GM21447 (cell line): ENCODE measurements around the gene FRY.
A peak's percentile ranks its signal among the peaks of the same experiment; 100 is the strongest.

Source experiments
- ATAC-seq: cut with Tn5 transposase; IDR thresholded peaks from one replicate; pipeline ENCODE4 v1.9.1; 2021; ENCODE audit not compliant: unreplicated experiment

Gene FRY

DNA sequence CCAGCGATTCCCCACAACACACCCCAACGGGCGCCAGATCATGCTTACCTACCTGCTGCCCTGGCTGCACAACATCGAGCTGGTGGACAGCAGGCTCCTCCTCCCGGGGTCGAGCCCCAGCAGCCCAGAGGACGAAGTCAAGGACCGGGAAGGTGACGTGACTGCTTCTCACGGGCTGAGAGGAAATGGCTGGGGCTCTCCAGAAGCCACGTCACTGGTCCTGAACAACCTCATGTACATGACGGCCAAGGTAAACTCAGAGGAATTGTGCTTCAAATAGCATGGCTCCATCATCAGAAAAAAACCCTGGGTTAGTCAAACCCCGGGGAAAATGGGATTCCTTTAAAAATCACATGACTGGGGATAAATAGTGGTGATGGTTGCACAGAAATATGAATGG is 177.3 kb downstream of the FRY start:
- ATAC-seq: no peak

DNA sequence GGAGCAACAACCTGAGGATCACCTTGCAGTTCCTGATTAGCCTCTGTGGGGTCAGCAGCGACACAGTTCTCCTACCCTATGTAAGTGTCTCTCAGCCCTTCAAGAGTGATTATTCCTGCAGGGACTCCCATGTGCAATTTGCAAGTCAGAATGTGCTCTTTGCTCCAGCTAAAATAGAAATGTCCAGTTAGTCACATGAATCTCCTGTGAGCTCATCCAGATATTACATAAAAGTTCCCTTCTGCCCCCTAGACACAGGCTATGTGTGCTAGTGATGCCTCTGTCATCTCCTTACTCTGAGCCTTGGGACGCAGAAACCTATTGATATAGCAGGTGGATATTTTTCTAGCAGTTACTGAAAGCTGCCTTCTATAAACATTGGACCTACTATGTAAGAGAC is 178.1 kb downstream of the FRY start:
- ATAC-seq: no peak

DNA sequence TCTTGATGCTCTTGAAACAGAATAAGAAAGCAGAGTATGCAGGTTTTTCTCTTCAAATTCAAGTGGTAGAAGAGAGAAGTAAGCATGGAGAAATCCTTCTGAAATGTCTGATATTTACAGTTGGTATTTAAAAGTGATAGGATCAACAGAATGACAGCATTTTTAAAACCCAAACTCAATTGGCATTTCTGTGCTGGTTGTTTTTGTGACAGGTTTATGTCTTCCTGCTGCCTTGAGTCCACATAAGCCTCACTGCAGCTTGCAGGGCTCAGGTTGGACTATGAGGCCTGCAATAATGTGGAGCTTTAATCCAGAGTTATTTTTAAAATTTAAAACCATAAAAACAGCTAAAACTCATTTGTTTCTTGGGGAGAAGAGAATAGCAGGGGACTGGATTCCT is 178.5 kb downstream of the FRY start:
- ATAC-seq: no peak

DNA sequence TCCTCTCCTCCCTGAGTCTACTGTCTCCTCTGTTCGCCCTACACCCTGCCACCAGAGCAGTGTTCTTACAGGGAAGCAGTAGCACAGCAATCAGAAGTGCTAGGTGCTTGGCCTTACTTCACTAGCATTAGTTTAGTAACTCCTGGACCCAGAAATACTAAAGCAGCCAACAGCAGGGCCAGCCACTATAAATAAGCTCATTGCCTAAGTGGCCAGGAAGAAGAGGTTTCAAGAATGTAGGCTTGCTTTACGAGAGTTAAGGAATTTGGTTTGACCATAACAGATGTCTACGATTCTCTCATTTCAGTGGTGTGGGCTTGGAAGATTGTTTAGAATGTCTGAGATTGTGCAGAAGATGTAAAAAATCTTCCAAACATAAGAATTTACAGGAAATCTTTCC is 180.2 kb downstream of the FRY start:
- no peak for ATAC-seq

DNA sequence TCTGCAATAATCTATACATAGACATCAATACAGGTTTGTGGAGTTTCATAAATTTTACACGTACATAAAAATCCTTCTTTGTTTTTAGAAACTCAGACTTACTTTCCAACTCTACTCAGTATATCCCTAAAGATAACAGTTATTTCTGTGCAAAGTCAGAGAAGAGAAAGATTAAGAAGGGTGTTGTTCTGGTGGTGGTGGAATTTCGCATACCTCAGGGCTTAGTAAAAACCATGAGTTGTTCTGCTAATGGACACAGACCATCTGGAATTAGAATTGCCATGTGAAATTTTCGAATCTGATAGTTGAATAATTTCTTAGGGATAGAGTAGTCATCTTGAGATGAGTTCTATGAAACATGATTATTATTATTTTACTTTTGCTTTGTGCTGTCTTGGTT is 180.8 kb downstream of the FRY start:
- no peak for ATAC-seq

DNA sequence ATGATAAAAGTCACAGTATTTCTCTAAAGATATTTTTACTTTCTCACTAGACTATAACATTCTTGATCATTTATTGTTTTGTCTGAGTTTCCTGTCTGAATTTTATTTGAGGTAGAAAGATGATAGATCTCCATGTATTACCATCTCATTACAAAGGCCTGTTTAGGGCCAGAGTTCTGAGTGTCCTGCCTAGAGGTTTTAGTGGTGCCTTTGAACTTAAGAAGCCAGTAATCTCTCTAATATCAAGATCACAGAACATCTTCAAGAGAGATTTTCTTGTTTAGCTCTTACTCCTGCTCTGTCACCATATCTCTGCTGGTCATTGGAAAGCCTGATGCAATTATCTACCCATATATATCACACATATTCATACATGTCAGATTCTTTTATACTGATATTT is 182.1 kb downstream of the FRY start:
- ATAC-seq: no peak

DNA sequence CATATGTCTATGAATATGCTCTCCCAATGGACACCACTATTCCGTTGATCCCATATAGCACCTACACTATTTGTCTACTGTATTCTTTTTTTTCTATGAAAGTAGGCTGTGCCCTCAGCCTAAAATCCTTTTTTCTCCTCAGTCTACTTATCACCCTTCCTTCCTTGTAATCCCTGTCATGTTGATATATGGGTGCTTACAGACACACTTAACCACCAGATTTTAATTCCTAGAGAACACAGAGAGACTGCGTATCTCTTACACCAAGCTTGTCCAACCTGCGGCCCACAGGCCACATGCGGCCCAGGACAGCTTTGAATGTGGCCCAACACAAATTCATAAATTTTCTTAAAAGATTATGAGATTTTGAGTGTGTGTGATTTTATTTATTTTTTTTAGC is 182.5 kb downstream of the FRY start:
- no peak for ATAC-seq

DNA sequence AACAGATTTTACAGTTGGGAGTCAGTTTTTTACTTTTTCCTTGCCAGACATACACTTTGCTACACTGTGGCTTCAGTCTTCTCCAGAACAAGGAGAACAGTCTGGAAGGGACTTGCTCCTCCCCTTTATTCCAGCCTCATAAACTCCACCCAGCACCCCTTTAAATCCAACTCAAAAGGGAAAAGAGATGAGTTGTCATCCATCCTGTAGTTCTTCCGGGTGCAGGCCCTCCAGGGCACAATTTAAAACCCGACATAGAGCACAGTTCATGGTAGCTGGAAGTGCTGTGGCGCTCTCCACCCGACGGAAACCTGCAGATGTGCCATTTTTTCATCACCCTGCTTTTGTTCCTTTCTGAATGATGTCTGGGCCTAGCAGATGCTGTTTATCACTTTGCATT is 184.7 kb downstream of the FRY start:
- no peak for ATAC-seq

DNA sequence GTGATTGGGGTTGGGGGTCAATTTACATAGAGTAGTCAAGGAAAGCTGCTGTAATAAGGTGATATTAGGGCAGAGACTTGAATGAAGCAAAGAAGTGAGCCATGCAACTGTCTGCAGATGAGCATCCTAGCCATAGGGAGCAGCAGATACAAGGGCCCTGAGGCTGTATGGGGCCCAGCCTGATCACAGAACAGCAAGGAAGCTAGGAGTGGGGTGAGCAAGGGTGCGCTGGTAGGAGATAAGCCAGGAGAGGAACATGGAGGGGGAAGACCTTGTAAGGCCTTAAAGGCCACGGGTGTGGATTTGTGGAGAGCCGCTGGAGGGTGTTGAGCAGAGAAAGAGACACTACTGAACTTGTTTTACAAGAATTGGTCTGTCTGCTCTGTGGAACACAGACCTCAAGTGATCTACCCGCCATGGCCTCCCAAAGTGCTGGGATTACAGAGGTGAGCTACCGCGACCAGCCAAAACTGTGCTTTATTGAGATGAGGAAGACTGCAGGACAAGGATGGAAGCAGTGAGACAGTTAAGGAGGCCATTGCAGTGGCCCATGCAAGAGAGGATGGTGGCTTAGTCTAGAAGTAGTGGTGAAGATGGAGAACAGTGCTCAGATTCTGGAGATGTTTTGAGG is 190.6 kb downstream of the FRY start:
- ATAC-seq: no peak

DNA sequence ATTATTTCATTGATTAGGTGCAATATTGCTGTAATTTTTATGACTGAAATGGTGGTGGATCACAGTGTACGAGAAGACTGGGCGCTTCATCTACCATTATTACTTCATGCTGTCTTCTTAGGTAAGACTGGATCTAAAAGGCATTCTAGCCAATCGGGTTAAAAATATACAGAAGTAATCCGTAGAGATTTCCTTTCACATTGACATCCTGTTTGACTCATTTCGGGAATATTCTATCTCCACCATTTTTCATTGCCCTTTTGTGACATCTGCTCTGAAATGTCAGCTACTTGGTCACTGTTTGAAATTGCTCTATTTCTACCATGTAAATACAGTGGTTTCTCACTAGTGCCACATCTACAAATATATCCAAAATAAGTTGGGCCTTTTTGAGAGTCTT is 193.3 kb downstream of the FRY start:
- no peak for ATAC-seq

DNA sequence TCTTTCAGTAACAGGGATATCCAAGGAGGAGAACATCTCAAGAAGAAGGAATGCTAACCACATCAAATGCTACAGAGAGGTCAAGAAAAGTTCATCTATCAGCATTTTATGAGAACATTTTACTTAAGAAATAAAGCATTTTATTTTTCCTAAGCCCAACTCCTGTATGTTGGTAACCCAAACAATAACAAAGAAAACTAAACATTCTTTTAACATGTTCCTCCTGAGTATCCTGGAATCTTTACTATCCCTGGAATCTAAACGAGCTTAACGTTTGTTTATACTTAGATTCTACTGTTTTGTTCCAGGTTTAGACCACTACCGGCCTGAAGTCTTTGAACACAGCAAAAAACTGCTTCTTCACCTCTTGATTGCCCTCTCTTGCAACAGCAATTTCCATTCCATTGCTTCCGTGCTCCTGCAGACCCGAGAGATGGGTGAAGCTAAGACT is 193.9 kb downstream of the FRY start:
- no peak for ATAC-seq

DNA sequence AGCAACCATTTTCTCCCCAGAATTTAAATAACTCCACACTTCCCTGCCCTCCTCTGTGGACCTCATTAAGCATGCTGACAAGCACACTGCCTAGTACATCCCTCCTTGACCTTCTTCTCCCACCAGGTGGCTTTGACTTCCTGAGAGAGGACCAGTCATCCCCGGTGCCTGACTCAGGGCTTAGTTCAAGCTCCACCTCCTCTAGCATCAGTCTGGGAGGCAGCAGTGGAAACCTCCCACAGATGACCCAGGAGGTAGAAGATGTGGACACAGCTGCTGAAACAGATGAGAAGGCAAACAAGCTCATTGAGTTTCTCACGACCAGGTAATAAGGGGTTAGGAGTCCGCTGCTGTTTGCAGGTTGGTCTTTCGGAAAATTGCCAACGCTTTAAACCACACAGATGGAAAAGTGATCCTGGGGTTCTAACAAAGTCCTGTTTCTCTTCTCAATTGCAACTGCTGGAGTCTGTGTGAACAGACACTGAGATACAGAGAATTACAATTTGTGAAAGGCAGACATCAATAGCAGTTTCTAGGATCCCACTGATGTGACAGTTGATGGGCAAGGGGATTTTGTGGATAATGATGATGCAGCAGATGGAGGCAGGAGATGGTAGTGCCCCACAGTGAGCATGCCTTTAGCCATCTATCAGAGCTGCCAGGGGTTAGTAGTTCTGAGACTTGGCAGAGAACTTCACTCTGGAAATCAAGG is 196.9 kb downstream of the FRY start:
- no peak for ATAC-seq

DNA sequence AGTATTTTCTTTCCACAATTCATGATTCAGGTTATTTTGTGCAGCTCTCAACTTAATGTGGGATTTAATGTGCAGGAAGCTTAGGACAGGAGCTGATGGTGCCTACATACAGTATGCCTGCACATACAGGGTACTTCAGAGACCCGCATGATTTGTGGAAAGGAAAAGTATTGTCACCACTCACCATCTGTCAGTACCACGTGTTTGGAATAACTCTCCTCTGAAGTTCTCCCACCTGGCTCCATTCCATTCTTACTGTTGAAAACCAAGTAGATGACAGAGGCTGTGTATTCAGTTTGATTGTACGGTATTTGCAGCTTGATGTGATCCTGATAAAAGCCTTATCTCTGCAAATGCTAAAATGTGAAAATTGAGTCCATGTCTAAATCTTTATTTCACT is 197.9 kb downstream of the FRY start:
- no peak for ATAC-seq

DNA sequence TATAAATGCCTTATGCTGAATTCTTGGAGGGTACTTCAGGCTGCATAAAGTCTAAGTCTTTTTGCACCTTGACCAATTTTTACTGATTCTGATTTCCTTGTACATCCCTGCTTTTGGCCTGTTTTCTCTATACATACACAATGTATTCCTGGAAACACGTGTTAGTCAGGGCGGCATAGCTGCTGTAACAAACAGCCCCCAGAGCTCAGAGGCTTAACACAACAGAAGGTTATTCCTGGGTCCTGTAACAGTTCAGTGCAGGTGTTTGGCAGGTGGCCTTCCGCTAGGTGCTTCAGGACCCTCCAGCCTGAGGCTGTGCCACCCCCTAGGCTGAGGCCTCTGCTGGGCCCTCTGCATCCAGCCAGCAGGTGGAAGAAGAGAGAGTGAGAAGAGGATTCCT is 200.7 kb downstream of the FRY start:
- ATAC-seq: no peak

DNA sequence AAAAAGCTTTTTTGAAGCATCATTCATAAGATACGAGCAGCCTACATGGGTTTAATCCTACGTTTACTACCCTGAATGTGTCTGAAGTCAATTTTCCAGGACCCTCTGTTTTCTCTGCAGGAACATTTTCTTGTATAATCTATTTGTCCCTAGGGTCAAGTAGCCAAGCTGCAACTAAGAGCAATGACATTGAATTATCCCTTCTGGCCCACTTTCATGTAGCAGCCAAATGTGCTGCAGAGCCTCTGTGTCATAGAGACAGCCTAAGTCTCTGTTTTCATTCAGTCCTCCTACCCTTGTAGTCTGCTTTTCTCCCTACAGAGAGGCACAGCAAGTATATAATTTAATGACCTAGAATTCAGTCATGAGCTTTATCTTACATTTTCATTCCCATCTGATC is 201.5 kb downstream of the FRY start:
- no peak for ATAC-seq

DNA sequence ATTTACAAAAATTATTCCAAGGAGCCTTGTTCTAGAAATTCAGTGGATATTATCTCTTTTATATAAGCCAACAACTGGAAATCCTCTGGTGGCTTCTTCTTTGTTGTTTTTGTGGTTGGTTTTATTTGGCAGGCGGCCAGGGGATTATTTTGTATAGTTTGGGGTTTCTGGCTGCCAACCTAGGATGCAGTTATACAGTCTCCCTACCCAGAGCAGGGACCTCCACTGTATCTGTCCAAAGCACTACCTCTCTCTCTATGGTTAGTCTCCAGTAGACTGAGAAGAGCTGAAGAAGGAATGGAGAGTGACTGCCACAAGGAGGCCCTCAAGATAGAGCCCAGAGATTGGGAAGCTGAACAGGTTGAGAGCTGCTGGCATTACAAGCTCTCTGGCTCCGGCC is 203.3 kb downstream of the FRY start:
- no peak for ATAC-seq

DNA sequence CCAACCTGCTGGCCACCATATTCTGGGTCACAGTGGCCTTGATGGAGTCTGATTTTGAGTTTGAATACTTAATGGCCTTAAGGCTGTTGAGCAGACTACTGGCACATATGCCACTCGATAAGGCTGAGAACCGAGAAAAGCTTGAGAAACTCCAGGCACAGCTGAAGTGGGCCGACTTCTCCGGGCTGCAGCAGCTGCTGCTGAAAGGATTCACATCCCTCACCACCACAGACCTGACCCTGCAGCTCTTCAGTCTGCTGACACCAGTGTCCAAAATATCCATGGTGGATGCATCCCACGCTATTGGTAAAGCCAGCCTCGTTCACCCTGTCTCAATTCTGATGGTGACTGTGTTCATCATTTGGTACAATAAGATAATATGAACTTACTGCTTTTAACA is 206.1 kb downstream of the FRY start:
- no peak for ATAC-seq

DNA sequence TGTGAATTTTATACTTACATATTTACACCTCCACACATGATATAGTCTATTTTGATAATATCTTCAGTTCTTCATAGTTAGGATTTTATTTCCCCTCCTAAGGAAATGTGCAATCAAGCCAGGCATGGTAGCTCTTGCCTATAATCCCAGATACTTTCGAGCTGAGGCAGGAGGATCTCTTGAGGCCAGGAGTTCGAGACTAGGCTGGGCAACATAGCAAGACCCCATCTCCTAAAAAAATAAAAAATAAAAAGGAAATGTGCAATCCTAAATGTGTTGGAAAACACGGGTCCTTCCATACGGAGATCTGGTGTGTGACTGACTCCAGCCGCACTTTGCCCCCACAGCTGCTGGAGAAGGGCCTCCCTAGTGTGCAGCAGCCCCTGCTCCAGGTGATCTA is 212.1 kb downstream of the FRY start:
- no peak for ATAC-seq

DNA sequence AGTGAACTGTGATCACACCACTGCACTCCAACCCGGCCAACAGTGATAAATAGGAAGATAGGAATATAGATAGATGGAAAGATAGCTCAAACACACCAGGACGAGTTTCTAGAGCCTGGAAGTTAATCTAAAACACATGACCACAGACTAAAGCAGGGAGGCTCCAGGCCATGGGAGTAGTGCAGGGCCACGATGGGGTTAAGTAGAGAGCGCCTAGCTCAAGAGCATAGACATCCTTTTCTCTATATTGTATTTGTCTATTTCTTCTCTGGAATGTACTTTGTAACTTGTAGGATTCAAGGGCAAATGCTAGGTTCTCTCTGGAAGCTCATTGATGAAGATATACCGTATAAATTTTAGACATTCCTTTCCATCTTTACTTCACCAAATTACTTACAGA is 214.0 kb downstream of the FRY start:
- ATAC-seq: no peak

DNA sequence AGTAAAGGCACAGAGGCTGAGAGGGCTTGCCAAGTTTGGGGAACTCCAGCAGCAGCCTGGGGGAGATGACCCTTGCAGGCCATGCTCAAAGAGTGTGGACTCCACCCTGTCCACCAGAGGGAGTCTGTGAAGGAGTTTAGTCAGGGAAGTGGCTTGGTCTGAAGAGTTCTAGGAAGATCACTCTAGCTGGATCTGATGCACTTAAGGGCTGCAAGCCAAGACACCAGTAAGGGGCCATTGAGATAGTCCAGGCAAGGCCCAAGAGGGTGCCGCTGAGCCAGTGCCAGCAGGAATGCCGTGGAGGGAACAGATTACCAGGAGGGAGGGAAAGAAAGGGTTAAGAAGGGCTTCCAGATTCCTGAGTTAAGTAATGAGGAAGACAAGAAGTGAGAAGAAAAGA is 214.9 kb downstream of the FRY start:
- ATAC-seq: peak; percentile 82

DNA sequence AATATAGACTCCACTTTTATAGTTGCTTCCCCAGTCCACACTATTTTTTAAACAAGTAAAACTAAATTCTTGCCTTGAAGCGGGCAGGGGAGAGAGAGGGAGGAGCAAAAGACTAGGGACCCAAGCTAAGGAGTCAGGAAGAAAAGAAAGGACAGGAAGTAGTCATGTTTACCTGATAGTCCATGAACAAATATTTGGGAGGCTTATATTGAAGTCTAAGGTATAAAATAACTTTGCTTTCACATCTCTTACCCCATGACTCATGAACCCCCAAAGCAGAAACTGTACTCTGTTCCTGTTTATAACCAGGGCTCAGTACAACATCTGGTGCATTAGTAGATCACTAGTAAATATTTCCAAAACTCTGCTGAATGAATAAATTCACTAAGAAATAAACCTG is 216.3 kb downstream of the FRY start:
- no peak for ATAC-seq

DNA sequence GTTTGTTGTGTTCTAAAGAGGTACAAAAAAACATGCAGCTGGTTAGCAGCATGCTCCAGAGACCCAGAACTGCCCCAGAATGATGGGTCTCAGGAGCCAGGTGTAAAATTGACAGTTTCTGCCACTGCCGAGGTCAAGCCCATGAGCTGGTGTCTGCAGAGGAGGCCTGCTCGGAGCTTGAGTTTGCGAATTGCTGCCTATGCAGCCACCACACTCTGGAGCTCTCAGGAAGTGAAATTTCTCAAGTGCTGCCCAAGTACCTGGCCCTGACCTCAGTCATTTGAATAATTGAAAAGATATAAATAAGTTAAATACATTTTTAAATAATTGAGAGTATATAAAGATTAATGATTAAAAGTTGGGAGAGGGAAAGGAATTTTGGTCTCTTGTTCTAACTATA is 217.2 kb downstream of the FRY start:
- ATAC-seq: peak; percentile 69

DNA sequence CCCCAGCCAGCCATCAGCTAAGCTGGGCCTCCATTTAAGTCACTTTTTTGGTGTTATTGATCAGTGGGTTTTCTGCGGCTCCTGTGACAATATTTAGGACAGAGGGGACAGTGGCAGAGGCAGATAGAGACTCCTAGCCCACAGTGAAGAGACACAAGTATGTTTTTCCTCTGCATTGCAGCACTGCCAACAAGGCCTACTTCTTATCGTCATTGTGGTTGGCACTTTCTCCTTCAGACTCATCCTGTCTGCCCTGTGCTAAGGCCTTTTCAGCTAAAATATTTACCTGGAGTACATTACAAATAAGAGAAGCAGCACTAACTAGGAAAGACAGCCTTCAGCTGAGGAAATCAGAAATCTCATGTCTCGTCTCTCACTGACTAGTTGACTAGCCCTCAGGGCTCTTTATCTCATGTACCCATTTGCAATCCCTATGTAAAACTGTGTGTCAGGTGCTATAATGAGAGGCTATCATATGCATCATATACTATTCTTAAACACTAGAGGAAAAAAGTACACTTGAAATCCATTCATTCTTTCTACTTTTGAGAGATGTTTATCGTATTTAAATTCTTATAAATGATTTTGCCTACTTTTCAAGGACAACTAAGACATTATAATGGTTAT is 221.4 kb downstream of the FRY start:
- ATAC-seq: no peak
